ENCODE data around the gene CRB3. TPM values are rescaled to one million over a fixed set of nuclear protein-coding genes. Genes with fewer than 3 reads are reported as not detected.
A peak's percentile ranks its signal among the peaks of the same experiment; 100 is the strongest.

Gene CRB3
- total and polyA plus RNA-seq, 2 donors (not counting 3 experiments of a cell fraction or from before 2014, with no cell fraction given) = not detected

- Histone ChIP-seq H3K9me1 (replicated peaks; ENCODE audit: control insufficient read depth, extremely low read depth, insufficient read depth, low read length) (no peaks in the 10 kb centered on the region), H3K36me3 (ENCODE audit: control insufficient read depth in 2 of 2, extremely low read depth in 1 of 2, insufficient read depth in 2 of 2, low read length in 2 of 2) (no peaks in the 10 kb centered on the region), H3K9ac (replicated peaks; ENCODE audit: extremely low read depth, insufficient read depth, low read length) (peak overlapping the region; percentile 36), H3K9me3 (replicated peaks; ENCODE audit: control insufficient read depth, insufficient read depth, low read length) (no peaks in the 10 kb centered on the region), H3K27ac (ENCODE audit: insufficient read depth, low read depth, low read length) (peak overlapping the region; percentile 14), H3K4me1 (ENCODE audit: control insufficient read depth, extremely low read depth, insufficient read depth, low read length) (peaks cover 4% of the 10 kb centered on the region), H3K79me2 (ENCODE audit: control insufficient read depth, insufficient read depth, low read length) (no peaks in the 10 kb centered on the region), H4K20me1 (replicated peaks; ENCODE audit: control insufficient read depth, extremely low read depth, insufficient read depth, low read length) (no peaks in the 10 kb centered on the region), H3K27me3 (ENCODE audit: control insufficient read depth in 2 of 2, insufficient read depth in 2 of 2, low read length in 2 of 2) (no peaks in the 10 kb centered on the region), H3K4me2 (ENCODE audit: insufficient read depth, low read length) (peak overlapping the region; percentile 60), H2AFZ (ENCODE audit: low read depth, low read length) (peak overlapping the region; percentile 90), H3K4me3 (replicated peaks in 1 of 3; ENCODE audit: insufficient read depth in 1 of 3, low read depth in 1 of 3, low read length in 3 of 3) (peak overlapping the region; percentile 14 to 53 (median 41))
- FAIRE-seq (peak; percentile 94), DNase-seq (ENCODE audit: low read depth, low spot score) (peak; percentile 97)
- dilution Hi-C loops (cut with MboI; ENCODE audit: extremely low pct_ligation_motif_present, low sequenced_read_pairs) (no loop called here), intact Hi-C loops (cut with micrococcal nuclease) (loop anchor here (1.0 kb wide), 6 partner anchors 14 to 390 kb away; no protein-coding TSS in a partner anchor)
- CTCF ChIA-PET = interaction anchor here (0.6 to 7.3 kb wide), 41 partner anchors 9 to 350 kb away, joined by 3 to 100 read pairs (median 4); partner anchors contain the start of genes DENND1C, GPR108, KHSRP and SLC25A23
- BruUV-seq (replicated peaks) = no TSS peak
- POLR2A ChIA-PET = interaction anchor here (1.1 to 1.6 kb wide), 3 partner anchors 14 to 117 kb away, joined by 4 to 10 read pairs (median 5); partner anchors contain the start of genes KHSRP and TNFSF9
- peak; percentile 18 for TF ChIP-seq POLR2AphosphoS5 (IDR thresholded peaks at IDR 0.05; ENCODE audit: insufficient read depth, low read depth, low read length)
- TF ChIP-seq MAX (IDR thresholded peaks at IDR 0.05; ENCODE audit: insufficient read depth, insufficient read length) = no peak
- TF ChIP-seq CTCF (IDR thresholded peaks at IDR 0.05; ENCODE audit: extremely low read depth in 1 of 2, insufficient read depth in 1 of 2, low read depth in 1 of 2, low read length in 2 of 2) = no peak
Observed at GRCh38 chr19:6516018-6516658, 52.1 kb downstream of the CRB3 start.

Small RNA genes within 50 kb of the gene (microRNA-seq; reads per million reads assigned to microRNA genes)
- 16.9 reads per million, percentile 33 among the genes with 10 or more reads in this experiment for gene MIR3940 (ENCODE audit: borderline number of aligned reads, borderline replicate concordance)

Small RNA genes within 50 kb of the gene (small RNA-seq; reads per million reads assigned to genes)
- not detected for gene AC010503.2 (ENCODE audit: insufficient read depth, insufficient read length, low read depth, low replicate concordance)

Other genes starting within 250 kb of the CRB3 start
- 79.2 and 84.8 TPM in 2 replicates for gene MLLT1, start 184.3 kb upstream of the CRB3 start, total RNA-seq
- gene MLLT1, start 184.3 kb upstream of the CRB3 start, polyA plus RNA-seq = 43.9 and 52.9 TPM in 2 replicates
- not detected in 2 replicates for gene ACER1, start 130.7 kb upstream of the CRB3 start, total RNA-seq
- 0.04 TPM in 1 of 2 replicates, not detected in the other for gene ACER1, start 130.7 kb upstream of the CRB3 start, polyA plus RNA-seq
- 120 and 137 TPM in 2 replicates for gene CLPP, start 102.7 kb upstream of the CRB3 start, total RNA-seq
- gene CLPP, start 102.7 kb upstream of the CRB3 start, polyA plus RNA-seq = 314 and 533 TPM in 2 replicates
- gene ALKBH7, start 91.5 kb upstream of the CRB3 start, total RNA-seq = 48.8 and 50.4 TPM in 2 replicates
- gene ALKBH7, start 91.5 kb upstream of the CRB3 start, polyA plus RNA-seq = 59.4 and 83.2 TPM in 2 replicates
- gene PSPN, start 88.3 kb upstream of the CRB3 start, total RNA-seq = 1.0 and 1.2 TPM in 2 replicates
- 0.73 and 0.84 TPM in 2 replicates for gene PSPN, start 88.3 kb upstream of the CRB3 start, polyA plus RNA-seq
- gene GTF2F1, start 71.1 kb upstream of the CRB3 start, total RNA-seq = 56.4 and 58.2 TPM in 2 replicates
- 37.7 and 44.8 TPM in 2 replicates for gene GTF2F1, start 71.1 kb upstream of the CRB3 start, polyA plus RNA-seq
- 367 and 372 TPM in 2 replicates for gene KHSRP, start 39.5 kb upstream of the CRB3 start, total RNA-seq
- gene KHSRP, start 39.5 kb upstream of the CRB3 start, polyA plus RNA-seq = 98.0 and 98.3 TPM in 2 replicates
- gene SLC25A41, start 30.5 kb upstream of the CRB3 start, total RNA-seq = 0.39 TPM in 1 of 2 replicates, not detected in the other
- gene SLC25A41, start 30.5 kb upstream of the CRB3 start, polyA plus RNA-seq = 0.06 and 0.21 TPM in 2 replicates
- gene SLC25A23, start 4.5 kb upstream of the CRB3 start, total RNA-seq = 33.5 and 37.6 TPM in 2 replicates
- 10.2 and 12.8 TPM in 2 replicates for gene SLC25A23, start 4.5 kb upstream of the CRB3 start, polyA plus RNA-seq
- not detected in 2 replicates for gene DENND1C, start 17.5 kb downstream of the CRB3 start, total RNA-seq
- gene DENND1C, start 17.5 kb downstream of the CRB3 start, polyA plus RNA-seq = not detected in 2 replicates
- not detected in 2 replicates for gene TUBB4A, start 38.0 kb downstream of the CRB3 start, total RNA-seq
- not detected in 2 replicates for gene TUBB4A, start 38.0 kb downstream of the CRB3 start, polyA plus RNA-seq
- gene TNFSF9, start 66.8 kb downstream of the CRB3 start, total RNA-seq = 0.53 and 0.72 TPM in 2 replicates
- 0.52 and 0.88 TPM in 2 replicates for gene TNFSF9, start 66.8 kb downstream of the CRB3 start, polyA plus RNA-seq
- gene CD70, start 126.9 kb downstream of the CRB3 start, total RNA-seq = not detected in 2 replicates
- gene CD70, start 126.9 kb downstream of the CRB3 start, polyA plus RNA-seq = 0.10 TPM in 1 of 2 replicates, not detected in the other
- not detected in 2 replicates for gene TNFSF14, start 205.9 kb downstream of the CRB3 start, total RNA-seq
- gene TNFSF14, start 205.9 kb downstream of the CRB3 start, polyA plus RNA-seq = not detected in 2 replicates

Measured in endothelial cell of umbilical vein (primary cell).